ENCODE measurements around the gene CWC27.

DNA sequence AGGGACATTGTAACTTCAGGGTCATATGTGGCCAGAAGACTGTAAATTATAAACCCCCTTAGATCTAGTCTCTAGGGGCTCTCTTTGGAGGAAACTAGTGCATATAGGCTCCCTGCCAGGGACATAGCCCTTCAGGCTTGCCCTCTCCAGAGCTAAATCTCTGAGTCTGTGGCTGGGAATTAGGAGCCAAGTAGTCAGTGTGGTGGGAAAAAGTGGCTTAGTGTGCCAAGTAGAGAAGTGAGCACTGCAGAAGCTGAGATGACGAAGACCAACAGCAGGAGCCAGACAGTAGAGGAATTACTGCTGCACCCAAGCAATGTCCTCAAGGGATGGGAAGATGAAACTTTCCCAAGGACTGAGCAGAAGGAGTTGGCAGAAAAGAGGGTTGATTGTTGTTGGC is 71.2 kb downstream of the CWC27 start:
- TF ChIP-seq, protein P1, sequence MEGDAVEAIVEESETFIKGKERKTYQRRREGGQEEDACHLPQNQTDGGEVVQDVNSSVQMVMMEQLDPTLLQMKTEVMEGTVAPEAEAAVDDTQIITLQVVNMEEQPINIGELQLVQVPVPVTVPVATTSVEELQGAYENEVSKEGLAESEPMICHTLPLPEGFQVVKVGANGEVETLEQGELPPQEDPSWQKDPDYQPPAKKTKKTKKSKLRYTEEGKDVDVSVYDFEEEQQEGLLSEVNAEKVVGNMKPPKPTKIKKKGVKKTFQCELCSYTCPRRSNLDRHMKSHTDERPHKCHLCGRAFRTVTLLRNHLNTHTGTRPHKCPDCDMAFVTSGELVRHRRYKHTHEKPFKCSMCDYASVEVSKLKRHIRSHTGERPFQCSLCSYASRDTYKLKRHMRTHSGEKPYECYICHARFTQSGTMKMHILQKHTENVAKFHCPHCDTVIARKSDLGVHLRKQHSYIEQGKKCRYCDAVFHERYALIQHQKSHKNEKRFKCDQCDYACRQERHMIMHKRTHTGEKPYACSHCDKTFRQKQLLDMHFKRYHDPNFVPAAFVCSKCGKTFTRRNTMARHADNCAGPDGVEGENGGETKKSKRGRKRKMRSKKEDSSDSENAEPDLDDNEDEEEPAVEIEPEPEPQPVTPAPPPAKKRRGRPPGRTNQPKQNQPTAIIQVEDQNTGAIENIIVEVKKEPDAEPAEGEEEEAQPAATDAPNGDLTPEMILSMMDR (conservative IDR thresholded peaks at IDR 0.05; ENCODE audit: low read depth, low read length) = no peak
- no peak for TF ChIP-seq EZH2 (IDR thresholded peaks at IDR 0.05; ENCODE audit: low read length, unreplicated experiment)
- no peak for TF ChIP-seq EZH2phosphoT487 (IDR thresholded peaks at IDR 0.05; ENCODE audit: borderline replicate concordance, low read length)

All from PC-3 (cell line).